ENCODE measurements around the gene PKD2.
"Not testable (repeated sequence)": the region's sequence is repeated elsewhere in the genome, so short reads cannot be mapped to it uniquely, and the experiment has no call there.

Gene PKD2

DNA sequence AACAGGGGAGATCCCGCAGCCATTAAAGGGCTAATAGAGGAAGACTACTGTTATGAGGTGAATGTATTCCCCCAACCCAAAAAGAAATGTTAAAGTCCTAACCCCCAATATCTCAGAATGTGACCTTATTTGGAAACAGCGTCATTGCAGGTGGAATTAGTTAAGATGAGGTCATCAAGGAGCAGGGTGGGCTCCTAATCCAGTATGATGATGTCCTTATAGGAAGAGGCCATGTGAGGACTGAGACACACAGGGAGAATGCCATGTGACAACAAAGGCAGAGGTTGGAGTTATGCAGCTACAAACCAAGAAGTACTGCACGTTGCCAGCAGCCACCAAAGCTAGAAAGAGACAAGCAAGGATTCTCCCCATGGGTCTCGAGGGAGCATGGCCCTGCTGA, 17.7 kb upstream of the PKD2 start:
- DNase-seq, result no peak

DNA sequence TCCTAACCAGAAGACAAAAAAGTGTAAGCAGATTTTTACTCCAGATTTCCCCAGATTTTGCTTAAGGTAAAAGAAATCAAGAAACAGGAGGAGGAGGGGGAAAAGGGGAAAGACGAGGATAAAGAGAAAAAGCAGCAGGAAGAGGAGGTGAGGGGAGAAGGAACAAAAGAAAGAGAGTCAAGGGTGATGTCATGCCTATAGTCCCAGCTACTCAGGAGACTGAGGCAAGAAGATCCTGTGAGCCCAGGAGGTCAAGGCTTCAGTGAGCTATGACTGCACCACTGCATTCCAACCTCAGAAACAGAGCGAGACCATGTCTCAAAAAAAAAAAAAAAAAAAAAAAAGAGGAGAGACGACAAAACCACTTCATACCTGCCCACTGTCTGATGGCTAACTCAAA, 12.0 kb upstream of the PKD2 start:
- DNase-seq, result no peak

DNA sequence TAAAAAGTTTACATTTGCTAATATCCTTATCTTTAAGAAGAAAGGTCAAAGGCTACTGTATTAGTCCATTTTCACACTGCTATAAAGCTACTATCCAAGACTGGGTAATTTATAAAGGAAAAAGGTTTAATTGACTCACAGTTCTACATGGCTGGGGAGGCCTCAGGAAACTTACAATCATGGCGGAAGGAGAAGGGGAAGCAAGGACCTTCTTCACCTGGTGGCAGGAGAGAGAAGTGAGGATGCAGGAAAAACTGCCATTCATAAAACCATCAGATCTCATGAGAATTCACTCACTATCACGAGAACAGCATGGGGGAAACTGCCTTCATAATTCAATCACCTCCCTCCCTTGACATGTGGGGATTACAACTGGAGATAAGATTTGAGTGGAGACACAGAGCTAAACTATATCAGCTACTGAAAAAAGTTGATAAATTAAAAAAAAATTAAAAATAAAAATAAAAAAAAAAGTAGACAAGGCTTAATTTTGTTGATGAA, 8.2 kb upstream of the PKD2 start:
- DNase-seq, result not testable (repeated sequence)

DNA sequence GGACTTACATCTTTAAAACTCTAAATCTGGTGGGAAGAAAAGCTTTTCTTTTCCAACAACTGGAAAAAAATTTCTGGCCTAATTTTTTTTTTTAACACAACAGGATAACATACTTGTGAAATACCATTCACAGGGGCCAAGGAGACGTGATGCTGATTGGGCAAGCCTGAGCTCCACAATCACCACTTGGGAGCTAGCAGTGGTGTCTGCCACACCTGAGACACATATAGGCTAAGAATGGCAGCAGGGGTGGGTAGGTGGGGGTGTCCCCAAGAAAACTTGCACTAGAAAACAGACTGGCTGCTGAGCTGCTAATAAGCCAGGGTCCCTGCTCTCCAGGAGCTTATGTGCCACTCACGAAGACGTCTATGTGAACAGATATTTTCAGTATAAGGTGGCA, 5.6 kb upstream of the PKD2 start:
- no peak for DNase-seq

DNA sequence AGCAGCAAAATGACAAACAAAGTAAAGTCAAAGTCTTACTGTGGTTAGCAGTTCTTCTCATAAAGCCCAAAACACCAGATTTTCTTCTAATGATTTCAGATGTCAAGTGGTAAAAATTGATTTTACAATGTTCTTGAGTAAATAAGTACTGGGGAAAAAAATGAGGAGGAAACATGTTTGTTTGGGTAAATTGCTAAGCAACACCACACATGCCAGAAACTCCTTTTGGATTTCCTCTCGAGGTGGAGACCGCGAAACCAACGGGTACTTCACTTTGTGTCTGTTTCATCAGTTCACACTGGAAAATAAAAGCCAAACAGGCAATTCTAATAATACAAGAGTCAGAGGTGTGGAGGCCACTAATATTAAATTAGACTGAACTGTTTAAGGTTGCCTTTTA, 4.6 kb upstream of the PKD2 start:
- DNase-seq, result no peak

DNA sequence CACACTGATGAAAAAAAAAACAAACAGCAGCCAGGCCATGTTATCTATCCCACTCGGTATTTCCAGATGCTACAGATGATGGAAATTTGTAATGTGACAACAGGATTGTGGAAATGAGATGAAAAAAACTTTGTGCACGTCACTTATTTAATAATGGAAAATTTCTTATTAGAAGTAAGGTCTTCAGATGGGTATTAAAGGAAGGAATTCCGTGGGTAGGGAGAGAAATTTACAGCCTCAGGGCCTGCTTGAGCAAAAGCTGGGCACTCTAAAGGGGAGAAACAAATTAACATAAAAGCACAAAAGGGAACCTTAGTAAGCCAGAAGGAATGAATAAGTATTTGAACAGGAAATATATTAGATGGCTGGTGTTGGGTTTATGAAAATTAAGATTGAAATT, 4.2 kb upstream of the PKD2 start:
- no peak for DNase-seq

DNA sequence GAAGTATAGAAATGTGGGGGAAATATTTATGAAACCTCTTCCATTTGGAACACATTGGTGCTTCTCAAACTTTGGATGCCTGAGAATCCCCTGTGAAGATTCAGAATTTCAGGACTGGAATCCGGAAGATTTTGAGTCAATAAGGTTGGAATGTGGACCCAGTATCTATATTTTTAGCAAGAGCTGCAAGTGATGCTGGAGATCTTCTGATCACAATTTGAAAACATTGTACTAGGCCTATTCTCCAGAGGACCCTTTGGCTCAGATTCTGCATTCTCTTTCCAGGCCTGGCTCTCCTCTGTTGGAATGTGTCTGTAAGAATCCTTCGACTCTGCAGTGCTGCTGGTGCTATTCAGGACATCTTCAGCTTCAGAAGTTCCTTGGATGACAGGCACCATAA, 2.4 kb upstream of the PKD2 start:
- no peak for DNase-seq

DNA sequence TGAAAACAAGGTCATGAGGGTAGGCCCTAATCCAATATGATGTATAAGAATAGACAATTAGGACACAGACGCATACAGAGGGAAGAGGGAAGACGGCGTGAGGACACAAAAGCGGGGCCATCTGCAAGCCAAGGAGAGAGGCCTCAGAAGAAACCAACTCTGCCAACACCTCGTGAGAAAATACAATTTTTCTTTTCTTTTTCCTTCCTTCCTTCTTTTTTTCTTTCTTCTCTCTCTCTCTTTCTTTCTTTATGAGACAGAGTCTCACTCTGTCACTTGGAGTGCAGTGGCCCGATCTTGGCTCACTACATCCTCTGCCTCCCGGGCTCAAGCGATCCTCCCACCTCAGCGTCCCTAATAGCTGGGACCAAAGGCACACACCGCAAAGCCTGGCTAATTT, 1.5 kb upstream of the PKD2 start:
- no peak for DNase-seq

DNA sequence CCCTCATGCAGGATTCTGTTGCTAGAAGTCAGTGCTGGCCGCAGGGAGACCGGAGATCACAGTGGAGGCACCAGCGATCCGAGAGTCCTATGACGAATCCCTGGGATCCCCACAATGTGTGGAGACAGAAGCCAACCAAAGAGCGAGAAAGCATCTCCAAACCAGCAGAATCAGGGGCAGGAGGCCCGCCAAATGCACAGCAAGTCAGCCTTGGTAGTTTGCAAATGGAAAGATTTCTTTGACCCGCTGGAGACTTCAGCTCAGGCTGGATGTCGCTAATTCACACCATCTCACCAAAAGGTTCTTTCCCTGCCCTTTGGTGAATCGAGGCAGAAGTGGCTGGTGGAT, 505 bp upstream of the PKD2 start:
- no peak for DNase-seq

DNA sequence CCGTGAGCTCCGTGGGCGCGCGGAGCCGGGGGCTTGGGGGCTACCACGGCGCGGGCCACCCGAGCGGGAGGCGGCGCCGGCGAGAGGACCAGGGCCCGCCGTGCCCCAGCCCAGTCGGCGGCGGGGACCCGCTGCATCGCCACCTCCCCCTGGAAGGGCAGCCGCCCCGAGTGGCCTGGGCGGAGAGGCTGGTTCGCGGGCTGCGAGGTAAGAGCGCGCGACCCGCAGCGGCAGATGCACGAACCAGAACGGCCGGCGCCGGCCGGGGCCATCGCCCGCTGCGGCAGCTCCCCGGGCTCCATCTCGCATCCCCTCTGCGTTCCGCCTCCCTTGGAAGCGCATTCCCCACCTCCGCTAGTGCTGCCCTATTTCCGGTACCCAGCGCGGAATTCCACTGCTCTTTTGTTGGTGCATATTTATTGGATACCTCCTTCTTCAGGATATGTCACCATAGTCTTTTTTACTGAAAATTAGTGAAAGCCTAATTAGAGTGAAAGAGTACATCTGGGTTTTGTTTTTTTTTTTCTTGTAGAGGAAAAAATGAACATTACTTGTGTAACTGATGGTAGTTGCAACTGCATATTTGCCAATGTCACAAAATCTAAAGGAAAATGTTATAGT, 797 bp downstream of the PKD2 start:
- peak in 1 of 2 experiments; percentile 9 for DNase-seq

DNA sequence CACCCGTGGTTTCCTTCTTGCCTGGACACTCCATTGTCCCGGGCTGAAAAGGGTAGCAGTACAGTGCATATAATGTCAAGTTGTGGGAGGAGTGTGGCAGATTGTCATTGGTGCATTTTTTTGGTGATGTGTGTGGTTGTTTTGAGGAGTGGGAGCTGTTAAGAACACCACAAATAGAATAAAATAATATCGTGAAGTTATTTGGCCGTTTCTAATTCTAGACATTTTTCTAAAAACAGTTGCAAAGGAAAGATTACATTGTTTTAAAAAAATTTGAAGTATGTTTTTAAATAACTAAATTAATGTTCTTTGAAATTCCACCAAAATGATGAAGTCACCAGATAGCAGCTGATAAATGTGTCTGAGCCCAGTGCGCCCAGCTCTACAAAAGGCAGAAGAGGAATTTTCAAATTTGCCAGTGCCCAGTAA, 1.3 kb downstream of the PKD2 start:
- peak in 1 of 2 experiments; percentile 12 for DNase-seq

DNA sequence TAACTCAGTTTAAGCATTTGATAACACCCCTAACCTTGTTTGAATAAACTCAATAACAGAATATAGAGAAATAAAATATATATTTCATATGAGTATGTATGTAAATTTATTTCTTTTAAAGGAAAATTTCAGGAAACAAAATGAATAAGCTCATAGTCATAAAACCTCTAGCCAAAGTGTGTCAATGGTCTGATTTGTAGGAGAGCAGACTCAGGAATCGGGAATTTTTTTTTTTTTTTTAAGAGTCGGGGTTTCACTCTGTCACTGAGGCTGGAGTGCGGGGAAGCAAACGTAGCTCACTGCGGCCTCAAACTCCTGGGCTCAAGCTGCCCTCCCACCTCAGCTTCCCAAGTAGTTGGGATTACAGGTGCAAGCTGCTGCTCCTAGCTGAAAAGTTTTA, 2.4 kb downstream of the PKD2 start:
- DNase-seq, result no peak

DNA sequence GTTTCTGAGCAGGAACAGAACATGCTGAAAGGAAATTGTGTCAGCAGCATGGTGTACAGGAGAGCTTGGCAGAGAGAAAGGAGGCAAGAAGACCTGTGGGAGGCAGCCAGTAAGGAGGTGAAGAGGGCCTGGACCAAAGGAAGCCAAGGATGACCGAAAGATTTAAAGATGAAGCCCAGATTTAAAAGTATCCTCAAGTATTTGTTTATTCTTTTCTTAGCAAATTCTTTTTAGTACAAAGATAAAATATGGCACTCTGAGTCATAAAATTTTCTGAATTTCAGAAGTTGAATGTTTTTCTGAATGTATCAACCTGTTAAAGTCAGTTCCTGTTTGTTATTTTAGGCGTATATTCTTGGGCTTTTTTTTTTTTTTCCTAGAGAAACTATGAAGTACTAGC, 3.5 kb downstream of the PKD2 start:
- DNase-seq, result peak in 1 of 2 experiments; percentile 16

DNA sequence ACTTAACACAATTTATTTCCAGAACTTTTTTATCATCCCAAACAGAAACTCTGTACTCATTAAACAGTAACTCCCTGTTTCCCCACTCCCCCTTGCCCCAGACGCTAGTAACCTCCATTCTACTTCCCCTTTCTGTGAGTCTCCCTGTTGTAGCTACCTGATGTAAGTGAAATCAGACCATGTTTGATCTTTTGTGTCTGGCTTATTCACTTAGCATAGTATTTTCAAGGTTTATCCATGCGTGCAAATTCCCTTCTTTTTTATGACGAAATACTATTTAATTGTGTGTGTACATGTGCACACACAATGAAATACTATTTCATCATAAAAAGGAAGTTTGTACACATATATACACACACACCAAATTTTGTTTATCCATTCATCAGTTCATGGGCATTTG, 5.2 kb downstream of the PKD2 start:
- peak; percentile 82 to 85 for DNase-seq

DNA sequence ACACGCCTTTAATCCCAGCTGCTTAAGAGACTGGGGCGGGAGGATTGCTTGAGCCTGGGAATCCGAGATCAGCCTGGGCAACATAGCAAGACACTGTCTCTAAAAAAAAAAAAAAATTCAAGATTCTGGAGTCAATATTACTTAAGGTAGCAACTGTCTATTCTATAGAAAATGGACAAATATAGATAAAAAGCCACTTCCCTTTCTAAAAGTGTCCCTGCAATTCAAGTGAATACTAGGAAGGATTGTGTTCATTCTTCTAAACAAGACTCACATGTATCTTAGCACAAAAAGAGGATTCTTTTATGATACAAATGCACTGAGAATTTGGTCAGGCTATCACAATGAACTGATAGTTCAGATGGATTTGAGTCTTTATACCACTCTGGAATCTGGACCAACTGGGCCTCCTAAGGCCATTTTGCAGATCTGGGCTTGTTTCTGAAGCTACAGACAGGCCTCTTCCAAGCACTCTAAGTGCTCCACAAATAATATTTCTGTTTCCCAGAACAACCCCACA, 7.0 kb downstream of the PKD2 start:
- DNase-seq, result peak in 1 of 2 experiments; percentile 5

DNA sequence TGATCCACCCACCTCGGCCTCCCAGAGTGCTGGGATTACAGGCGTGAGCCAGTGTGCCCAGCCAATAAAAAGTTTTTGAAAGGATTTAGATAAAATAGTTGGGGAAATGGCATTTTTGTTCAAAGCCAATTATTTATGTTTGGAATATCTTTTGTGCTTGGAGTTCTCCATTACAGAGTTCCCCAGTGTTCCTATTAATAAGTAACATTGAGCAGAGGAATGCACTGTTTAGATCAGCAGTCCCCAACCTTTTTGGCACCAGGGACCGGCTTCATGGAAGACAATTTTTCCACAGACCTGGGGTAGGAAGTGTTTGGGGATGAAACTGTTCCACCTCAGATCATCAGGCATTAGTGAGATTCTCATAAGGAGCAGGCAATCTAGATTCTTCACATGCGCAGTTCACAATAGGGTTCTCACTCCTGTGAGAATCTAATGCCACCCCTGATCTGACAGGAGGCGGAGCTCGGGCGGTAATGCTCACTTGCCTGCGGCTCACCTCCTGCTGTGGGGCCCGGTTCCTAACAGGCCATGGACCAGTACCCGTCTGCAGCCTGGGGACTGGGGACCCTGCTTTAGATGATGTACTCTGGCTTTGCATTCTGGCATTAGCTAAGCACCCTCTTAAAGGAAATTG, 8.3 kb downstream of the PKD2 start:
- DNase-seq, result no peak

DNA sequence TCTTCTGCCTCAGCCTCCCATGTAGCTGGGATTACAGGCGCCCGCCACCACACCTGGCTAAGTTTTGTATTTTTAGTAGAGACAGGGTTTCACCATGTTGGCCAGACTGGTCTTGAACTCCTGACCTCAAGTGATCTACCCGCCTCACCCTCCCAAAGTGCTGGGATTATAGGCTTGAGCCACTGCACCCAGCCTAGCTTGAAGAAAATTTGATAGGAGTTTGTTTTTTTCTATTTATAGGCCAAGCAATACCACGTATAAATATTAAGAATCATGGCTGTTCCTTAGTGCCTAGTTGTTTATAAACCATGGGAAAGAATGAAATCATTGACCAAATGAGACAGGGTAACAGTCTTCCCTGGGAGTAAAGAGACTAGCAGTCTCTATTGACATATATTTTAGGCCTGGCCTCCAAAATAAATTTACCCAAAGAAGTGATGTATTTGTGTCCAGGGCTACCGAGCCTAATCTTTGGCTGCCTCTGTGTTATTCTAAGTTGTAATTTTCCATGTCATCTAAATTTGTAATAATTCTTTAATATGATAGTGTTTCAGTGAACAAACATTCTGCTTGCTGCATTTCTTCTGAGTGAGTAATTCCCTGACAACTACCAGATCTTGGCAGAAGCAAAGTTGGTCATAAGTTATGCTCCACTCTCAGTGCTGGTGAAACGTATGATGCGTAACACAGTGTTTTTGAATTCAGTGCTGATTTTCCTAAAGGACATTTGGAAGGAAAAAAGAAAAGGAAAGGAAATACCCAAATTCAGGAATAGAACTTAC, 10.3 kb downstream of the PKD2 start:
- no peak for DNase-seq

DNA sequence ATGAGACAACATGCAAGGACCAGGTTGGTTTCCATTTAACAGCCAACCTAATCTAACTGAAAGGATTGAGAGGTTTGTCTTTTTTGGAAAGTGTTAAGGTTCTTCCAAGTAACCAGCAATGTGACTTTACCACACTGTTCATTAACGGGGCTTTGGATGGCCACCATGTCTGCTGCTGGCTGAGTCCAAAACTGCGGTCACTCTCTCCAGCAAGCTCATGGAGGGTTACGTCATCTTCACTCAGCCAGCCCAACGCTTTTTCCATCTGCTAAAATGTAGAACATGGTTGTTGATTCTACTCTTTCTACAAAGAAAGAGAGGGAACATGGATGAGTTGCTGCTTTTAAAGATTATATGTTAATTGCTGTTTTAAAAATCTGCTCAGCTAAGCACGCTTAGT, 11.0 kb downstream of the PKD2 start:
- DNase-seq, result no peak

DNA sequence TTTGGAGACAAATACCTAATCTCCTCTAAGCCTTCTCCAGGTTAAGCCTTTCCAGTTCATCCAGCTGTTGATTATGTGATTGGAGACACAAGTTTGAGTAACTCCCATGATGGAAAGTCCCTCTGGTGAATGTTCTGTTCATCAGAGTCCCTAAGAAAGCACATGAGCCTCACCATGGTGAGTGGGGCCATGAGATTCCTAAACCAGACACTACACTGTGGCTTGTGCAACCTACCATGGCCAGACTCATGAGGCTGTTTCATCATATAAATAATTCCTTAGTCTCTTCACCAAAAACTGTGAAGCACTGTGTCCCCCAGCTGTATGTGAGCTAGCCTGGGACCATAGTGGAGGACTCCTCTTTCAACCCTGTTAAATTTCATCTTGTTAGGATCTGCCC, 14.4 kb downstream of the PKD2 start:
- DNase-seq, result no peak

DNA sequence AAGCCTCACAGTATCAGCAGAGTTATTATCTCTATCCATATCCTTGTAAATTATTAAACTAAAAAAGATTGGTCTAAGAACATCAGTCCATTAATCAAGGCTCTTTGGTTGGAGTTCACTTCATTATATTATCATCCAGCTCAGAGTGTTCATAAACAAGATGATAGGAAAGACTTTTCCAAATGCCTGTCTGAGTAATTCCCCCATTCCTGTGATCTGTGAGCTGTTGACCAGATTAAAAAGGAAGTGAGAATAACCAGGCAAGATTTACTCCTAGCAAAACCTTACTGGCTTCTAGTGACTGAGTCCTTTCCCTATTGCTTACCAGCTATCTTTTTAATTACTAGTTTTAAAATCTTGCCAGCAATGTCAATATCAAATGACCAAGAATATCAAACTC, 14.9 kb downstream of the PKD2 start:
- no peak for DNase-seq

DNA sequence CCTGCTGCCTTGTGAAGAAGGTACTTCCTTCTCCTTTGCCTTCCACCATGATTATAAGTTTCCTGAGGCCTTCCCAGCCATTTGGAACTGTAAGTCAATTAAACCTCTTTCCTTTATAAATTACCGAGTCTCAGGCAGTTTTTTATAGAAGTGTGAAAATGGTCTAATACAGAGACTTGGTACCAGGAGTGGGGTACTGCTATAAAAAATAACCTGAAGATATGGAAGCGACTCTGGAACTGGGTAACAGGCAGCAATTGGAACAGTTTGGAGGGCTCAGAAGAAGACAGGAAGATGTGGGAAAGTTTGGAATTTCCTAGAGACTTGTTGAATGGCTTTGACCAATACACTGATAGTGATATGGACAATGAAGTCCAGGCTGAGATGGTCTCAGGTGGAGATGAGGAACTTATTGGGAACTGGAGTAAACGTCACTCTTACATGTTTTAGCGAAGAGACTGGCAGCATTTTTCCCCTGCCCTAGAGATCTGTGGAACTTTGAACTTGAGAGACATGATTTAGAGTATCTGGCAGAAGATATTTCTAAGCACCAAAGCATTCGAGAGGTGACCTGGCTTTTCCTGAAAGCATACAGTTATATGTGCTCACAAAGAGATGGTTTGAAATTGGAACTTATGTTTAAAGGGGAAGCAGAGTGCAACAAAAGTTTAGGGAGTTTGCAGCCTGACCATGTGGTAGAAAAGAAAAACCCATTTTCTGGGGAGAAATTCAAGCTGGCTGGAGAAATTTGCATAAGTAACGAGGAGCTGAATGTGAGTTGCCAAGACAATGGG, 18.6 kb downstream of the PKD2 start:
- DNase-seq, result not testable (repeated sequence)

DNA sequence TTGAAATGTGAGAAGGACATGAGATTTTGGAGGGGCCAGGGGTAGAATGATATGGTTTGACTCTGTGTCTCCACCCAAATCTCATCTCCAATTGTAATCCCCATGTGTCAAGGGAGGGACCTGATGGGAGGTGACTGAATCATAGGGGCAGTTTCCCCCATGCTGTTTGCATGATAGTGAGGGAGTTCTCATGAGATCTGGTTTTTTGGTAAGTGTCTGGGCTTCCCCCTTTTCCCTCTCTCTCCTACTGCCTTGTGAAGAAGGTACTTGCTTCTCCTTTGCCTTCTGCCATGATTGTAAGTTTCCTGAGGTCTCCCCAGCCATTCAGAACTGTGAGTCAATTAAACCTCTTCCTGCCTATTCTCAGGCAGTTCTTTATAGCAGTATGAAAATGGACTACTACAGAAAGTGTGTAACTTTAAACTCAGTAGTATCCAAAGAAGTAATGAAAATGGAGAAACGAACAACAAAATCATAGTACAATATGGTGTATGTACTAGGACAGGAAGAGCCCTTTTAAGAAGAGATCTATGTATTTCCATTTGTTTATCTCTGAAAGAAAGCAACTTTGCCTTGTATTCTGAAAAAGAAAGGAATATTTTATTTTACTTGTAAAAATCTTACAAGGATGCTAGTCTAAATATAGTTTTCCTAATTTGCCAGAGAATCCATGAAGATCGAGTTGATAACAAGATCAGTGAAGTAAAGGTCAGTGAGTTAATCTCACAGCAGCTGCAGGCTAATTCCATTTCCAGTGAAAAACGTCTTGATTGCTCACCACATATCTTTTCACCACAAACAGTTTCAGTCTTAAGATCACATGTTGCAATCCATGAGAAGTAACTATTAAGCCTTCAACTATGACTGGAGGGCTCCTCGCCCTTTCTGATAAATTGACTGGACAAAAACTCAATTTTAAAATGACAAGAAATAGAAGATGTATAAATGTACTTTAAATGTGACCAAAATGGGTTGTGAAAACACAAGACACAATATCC, 20.5 kb downstream of the PKD2 start:
- DNase-seq, result peak; percentile 74 to 82

Data from AML-193 (cell line).